ENCODE measurements around the gene PIEZO2.
"Not testable (repeated sequence)": the region's sequence is repeated elsewhere in the genome, so short reads cannot be mapped to it uniquely, and the experiment has no call there.

Gene PIEZO2

GRCh38 chr18:11149441-11150270, at the start of gene PIEZO2:
Gene PIEZO2 (minus strand): TSS chr18:11149569. CDS start chr18:11148588, 981 bp downstream.
- H3K27ac ChIP-seq (ENCODE audit: low read depth, low read length) = no peak within 1 kb of the TSS
- no peak within 1 kb of the TSS for H3K9ac ChIP-seq (ENCODE audit: low read length)
- peak within 1 kb of the TSS; percentile 57 for H3K4me3 ChIP-seq (ENCODE audit: low read length)

DNA sequence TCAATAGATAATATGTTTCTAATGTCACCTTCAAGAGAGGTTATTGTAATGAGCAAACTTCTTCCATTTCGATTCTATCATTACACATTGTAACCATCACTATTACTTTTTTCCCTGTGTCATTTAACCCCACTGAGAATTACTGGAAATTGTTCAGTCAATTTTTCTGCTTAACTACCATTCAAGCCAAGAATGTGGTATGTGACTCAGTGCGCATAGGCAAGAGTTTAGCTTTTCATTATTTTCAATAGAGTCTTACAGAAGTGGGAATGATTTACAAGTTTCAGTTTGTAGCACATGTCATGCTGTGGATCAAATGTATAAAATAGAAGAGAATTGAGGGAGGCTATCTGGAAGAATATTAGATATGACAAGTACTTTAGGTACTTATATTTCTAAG, 34.3 kb upstream of the PIEZO2 start:
- no peaks in the 10 kb centered on the region for H3K4me1 ChIP-seq (ENCODE audit: control insufficient read depth, insufficient read depth, low read length)
- H3K9ac ChIP-seq (ENCODE audit: low read length) = no peak overlapping the region
- no peak overlapping the region for H3K4me3 ChIP-seq (ENCODE audit: low read length)
- H3K36me3 ChIP-seq (ENCODE audit: control insufficient read depth, insufficient read depth, low read length) = no peaks in the 10 kb centered on the region
- no peak overlapping the region for H3K27ac ChIP-seq (ENCODE audit: low read depth, low read length)
- no peaks in the 10 kb centered on the region for H3K27me3 ChIP-seq (ENCODE audit: control insufficient read depth, insufficient read depth, low read length)

More at GRCh38 chr18:11149441-11150270, at the start of gene PIEZO2:
- peaks cover 7% of the 10 kb centered on the region for H3K27me3 ChIP-seq (ENCODE audit: control insufficient read depth, insufficient read depth, low read length)
- H3K4me1 ChIP-seq (ENCODE audit: control insufficient read depth, insufficient read depth, low read length) = no peaks in the 10 kb centered on the region
- H3K36me3 ChIP-seq (ENCODE audit: control insufficient read depth, insufficient read depth, low read length) = no peaks in the 10 kb centered on the region

DNA sequence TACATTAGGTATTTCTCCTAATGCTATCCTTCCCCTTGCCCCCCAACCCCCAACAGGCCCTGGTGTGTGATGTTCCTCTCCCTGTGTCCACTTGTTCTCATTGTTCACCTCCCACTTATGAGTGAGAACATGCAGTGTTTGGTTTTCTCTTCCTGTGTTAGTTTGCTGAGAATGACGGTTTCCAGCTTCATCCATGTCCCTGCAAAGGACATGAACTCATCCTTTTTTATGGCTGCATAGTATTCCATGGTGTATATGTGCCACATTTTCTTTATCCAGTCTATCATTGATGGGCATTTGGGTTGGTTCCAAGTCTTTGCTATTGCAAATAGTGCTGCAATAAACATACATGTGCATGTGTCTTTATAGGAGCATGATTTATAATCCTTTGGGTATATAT, 32.3 kb upstream of the PIEZO2 start:
- H3K4me1 ChIP-seq (ENCODE audit: control insufficient read depth, insufficient read depth, low read length); H3K27me3 ChIP-seq (ENCODE audit: control insufficient read depth, insufficient read depth, low read length); H3K27ac ChIP-seq (ENCODE audit: low read depth, low read length); H3K36me3 ChIP-seq (ENCODE audit: control insufficient read depth, insufficient read depth, low read length); H3K4me3 ChIP-seq (ENCODE audit: low read length); H3K9ac ChIP-seq (ENCODE audit: low read length): not testable (repeated sequence)

GRCh38 chr18:11179959-11180519, 30.7 kb upstream of the PIEZO2 start:
- Histone ChIP-seq H3K4me1 (ENCODE audit: control insufficient read depth, insufficient read depth, low read length) (peaks cover 10% of the 10 kb centered on the region), H3K27ac (ENCODE audit: low read depth, low read length) (no peak overlapping the region), H3K4me3 (ENCODE audit: low read length) (no peak overlapping the region), H3K36me3 (ENCODE audit: control insufficient read depth, insufficient read depth, low read length) (no peaks in the 10 kb centered on the region), H3K27me3 (ENCODE audit: control insufficient read depth, insufficient read depth, low read length) (no peaks in the 10 kb centered on the region), H3K9ac (ENCODE audit: low read length) (no peak overlapping the region)

DNA sequence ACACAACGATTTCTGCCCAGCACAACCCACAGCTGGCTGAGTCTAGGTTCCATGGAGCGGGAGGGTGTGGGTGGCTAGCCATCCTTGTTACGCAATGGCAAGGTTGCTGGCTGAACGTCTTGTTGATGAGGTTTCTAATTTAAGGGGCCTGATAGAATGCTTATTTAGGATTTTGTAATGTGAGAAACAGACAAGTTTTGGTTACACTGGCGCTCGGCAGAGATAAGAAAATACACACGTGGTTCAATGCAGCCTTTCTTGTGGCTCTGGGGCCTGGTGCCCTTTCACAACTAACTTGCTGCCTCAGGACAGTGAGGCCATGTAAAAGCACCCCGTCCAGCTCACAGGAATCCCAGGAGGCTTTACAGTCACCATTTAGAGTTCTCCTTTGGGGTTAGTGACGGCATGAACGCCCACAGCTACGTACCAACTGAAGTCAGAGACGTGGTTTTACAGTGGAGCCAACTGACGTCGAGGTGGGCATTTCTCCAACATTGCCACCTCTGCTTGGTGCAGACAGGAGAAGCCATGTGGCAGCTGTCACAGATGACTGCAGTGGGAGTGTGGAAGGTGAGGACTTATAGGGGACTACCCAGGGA, 29.7 kb upstream of the PIEZO2 start:
- H3K4me3 ChIP-seq (ENCODE audit: low read length) = no peak overlapping the region
- peaks cover 10% of the 10 kb centered on the region for H3K4me1 ChIP-seq (ENCODE audit: control insufficient read depth, insufficient read depth, low read length)
- H3K27me3 ChIP-seq (ENCODE audit: control insufficient read depth, insufficient read depth, low read length) = no peaks in the 10 kb centered on the region
- H3K9ac ChIP-seq (ENCODE audit: low read length) = no peak overlapping the region
- H3K36me3 ChIP-seq (ENCODE audit: control insufficient read depth, insufficient read depth, low read length) = no peaks in the 10 kb centered on the region
- no peak overlapping the region for H3K27ac ChIP-seq (ENCODE audit: low read depth, low read length)

DNA sequence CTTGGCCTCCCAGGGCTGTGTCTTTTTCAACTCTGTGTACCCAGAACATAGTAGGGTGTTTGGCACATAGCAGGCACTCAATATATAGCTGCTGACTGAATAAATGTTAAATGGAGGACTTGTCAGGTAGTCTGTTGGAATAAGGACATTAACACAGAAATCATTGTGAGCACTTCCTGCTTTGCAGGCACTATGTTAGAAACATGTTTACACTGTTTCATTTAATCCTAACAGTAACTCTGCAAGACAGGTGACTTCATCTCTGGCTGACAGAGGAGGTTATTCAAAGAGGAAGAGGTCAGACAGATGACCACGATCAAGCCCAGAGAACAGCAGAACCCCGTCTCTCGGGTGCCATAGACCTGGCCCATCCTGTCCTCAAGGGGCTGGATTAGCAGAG, 28.0 kb upstream of the PIEZO2 start:
- H3K4me1 ChIP-seq (ENCODE audit: control insufficient read depth, insufficient read depth, low read length) = peaks cover 10% of the 10 kb centered on the region
- H3K4me3 ChIP-seq (ENCODE audit: low read length) = no peak overlapping the region
- H3K27me3 ChIP-seq (ENCODE audit: control insufficient read depth, insufficient read depth, low read length) = no peaks in the 10 kb centered on the region
- no peak overlapping the region for H3K9ac ChIP-seq (ENCODE audit: low read length)
- H3K27ac ChIP-seq (ENCODE audit: low read depth, low read length) = no peak overlapping the region
- no peaks in the 10 kb centered on the region for H3K36me3 ChIP-seq (ENCODE audit: control insufficient read depth, insufficient read depth, low read length)

DNA sequence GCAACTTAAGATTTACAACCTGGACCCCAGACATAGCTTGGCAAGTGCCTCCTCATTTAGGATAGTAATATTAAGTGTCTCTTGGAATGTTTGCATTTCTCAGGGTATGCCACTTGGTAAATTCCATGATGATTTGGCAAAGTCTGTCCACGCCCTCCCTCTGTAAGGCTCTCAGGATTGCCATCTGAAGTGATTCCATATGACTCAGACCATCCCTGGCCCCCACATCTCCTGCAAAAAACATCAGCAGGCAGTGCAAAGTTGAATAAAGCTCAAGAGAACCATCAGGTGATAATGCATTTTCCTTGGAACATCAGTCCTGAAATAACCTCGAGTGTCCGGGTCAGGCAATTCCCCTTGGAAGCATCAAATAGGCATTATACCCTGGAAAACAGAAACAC, 27.1 kb upstream of the PIEZO2 start:
- Histone ChIP-seq H3K27me3 (ENCODE audit: control insufficient read depth, insufficient read depth, low read length) (no peaks in the 10 kb centered on the region), H3K4me3 (ENCODE audit: low read length) (no peak overlapping the region)

DNA sequence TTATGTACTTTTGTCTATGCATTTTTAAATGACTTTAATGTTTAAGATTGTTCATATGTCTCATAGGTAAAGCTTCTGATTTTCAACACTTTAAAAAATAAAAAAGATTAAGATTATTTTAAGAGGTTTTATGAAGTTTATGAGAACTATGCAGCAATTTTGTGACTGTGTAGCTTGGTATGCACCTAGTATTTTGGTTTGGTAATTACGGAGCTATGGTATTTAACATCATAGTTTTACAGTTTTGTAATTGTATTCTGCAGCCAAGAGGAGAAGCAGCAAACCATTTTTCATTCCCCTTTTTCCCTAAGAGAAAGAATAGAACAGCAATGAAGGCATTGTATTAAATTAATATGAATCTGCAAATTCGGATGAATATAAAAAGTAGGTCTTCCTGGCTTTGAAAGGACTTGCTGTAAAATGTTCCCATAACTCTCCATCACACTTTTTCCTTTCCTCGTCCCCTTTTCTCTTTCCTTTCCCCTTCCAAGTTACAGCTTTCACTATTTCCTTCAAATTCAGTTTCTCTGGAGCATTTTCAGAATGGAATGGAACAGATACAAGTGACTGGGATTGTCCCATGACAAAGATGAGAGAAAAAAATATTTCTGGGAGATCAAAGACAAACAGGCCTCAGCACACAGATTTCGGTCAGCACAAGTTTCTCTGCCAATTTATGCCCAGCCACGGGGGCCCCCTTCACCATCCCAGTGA, 26.1 kb upstream of the PIEZO2 start:
- Histone ChIP-seq H3K4me3 (ENCODE audit: low read length) (no peak overlapping the region), H3K4me1 (ENCODE audit: control insufficient read depth, insufficient read depth, low read length) (peaks cover 10% of the 10 kb centered on the region)

More for the DNA sequence above, 27.1 kb upstream of the PIEZO2 start:
- Histone ChIP-seq H3K9ac (ENCODE audit: low read length) (no peak overlapping the region), H3K4me1 (ENCODE audit: control insufficient read depth, insufficient read depth, low read length) (peaks cover 10% of the 10 kb centered on the region), H3K27ac (ENCODE audit: low read depth, low read length) (no peak overlapping the region), H3K36me3 (ENCODE audit: control insufficient read depth, insufficient read depth, low read length) (no peaks in the 10 kb centered on the region)

GRCh38 chr18:11174179-11174578, 24.8 kb upstream of the PIEZO2 start:
- H3K27ac ChIP-seq (ENCODE audit: low read depth, low read length); H3K9ac ChIP-seq (ENCODE audit: low read length); H3K4me3 ChIP-seq (ENCODE audit: low read length); H3K27me3 ChIP-seq (ENCODE audit: control insufficient read depth, insufficient read depth, low read length); H3K36me3 ChIP-seq (ENCODE audit: control insufficient read depth, insufficient read depth, low read length); H3K4me1 ChIP-seq (ENCODE audit: control insufficient read depth, insufficient read depth, low read length): not testable (repeated sequence)

More for the DNA sequence above, 26.1 kb upstream of the PIEZO2 start:
- Histone ChIP-seq H3K27ac (ENCODE audit: low read depth, low read length) (peak overlapping the region; percentile 20), H3K9ac (ENCODE audit: low read length) (no peak overlapping the region), H3K36me3 (ENCODE audit: control insufficient read depth, insufficient read depth, low read length) (no peaks in the 10 kb centered on the region), H3K27me3 (ENCODE audit: control insufficient read depth, insufficient read depth, low read length) (no peaks in the 10 kb centered on the region)

GRCh38 chr18:11167778-11168177, 18.4 kb upstream of the PIEZO2 start:
- Histone ChIP-seq H3K4me3 (ENCODE audit: low read length) (no peak overlapping the region), H3K27ac (ENCODE audit: low read depth, low read length) (no peak overlapping the region), H3K4me1 (ENCODE audit: control insufficient read depth, insufficient read depth, low read length) (no peaks in the 10 kb centered on the region), H3K9ac (ENCODE audit: low read length) (no peak overlapping the region), H3K27me3 (ENCODE audit: control insufficient read depth, insufficient read depth, low read length) (no peaks in the 10 kb centered on the region), H3K36me3 (ENCODE audit: control insufficient read depth, insufficient read depth, low read length) (no peaks in the 10 kb centered on the region)

GRCh38 chr18:11165952-11166351, 16.6 kb upstream of the PIEZO2 start:
- H3K27me3 ChIP-seq (ENCODE audit: control insufficient read depth, insufficient read depth, low read length) = no peaks in the 10 kb centered on the region
- no peaks in the 10 kb centered on the region for H3K4me1 ChIP-seq (ENCODE audit: control insufficient read depth, insufficient read depth, low read length)
- no peak overlapping the region for H3K9ac ChIP-seq (ENCODE audit: low read length)
- no peak overlapping the region for H3K27ac ChIP-seq (ENCODE audit: low read depth, low read length)
- H3K4me3 ChIP-seq (ENCODE audit: low read length) = no peak overlapping the region
- no peaks in the 10 kb centered on the region for H3K36me3 ChIP-seq (ENCODE audit: control insufficient read depth, insufficient read depth, low read length)

GRCh38 chr18:11165138-11165537, 15.8 kb upstream of the PIEZO2 start:
- Histone ChIP-seq H3K4me3 (ENCODE audit: low read length) (no peak overlapping the region), H3K9ac (ENCODE audit: low read length) (no peak overlapping the region), H3K4me1 (ENCODE audit: control insufficient read depth, insufficient read depth, low read length) (no peaks in the 10 kb centered on the region), H3K36me3 (ENCODE audit: control insufficient read depth, insufficient read depth, low read length) (no peaks in the 10 kb centered on the region), H3K27ac (ENCODE audit: low read depth, low read length) (no peak overlapping the region), H3K27me3 (ENCODE audit: control insufficient read depth, insufficient read depth, low read length) (no peaks in the 10 kb centered on the region)

Measured in rectal smooth muscle tissue (tissue), 1 donor.